RWPE1 (cell line): ENCODE measurements around the gene TAB2.

Experiments used
- CTCF ChIA-PET: fragments of 350-600 bp; sonication (Branson Sonifier 250); formaldehyde crosslinking; extraction: SDS; loops from one replicate; lab custom pipeline; 2021; lab: Yijun Ruan, JAX
- POLR2A ChIA-PET: fragments of 400-600 bp; formaldehyde crosslinking; extraction: SDS; loops from one replicate; lab custom pipeline; 2020; ENCODE audit warnings: antibody characterized with exemption; ENCODE audit not compliant: low non-redundant PET; lab: Yijun Ruan, JAX
- DNase-seq: peaks from one replicate; pipeline ENCODE4 v3.0.0; 2012; ENCODE audit warnings: low spot score
- H3K27ac ChIP-seq: fragments of 450-650 bp; 2 replicates; pipeline ENCODE4 v1.5.1; 2017
- TF ChIP-seq, protein P1 (sequence below): fragments of 450-650 bp; conservative IDR thresholded peaks from 2 replicates; pipeline ENCODE4 v1.5.1; 2017; ENCODE audit warnings: low read depth, mild to moderate bottlenecking

TAB2 gene

DNA sequence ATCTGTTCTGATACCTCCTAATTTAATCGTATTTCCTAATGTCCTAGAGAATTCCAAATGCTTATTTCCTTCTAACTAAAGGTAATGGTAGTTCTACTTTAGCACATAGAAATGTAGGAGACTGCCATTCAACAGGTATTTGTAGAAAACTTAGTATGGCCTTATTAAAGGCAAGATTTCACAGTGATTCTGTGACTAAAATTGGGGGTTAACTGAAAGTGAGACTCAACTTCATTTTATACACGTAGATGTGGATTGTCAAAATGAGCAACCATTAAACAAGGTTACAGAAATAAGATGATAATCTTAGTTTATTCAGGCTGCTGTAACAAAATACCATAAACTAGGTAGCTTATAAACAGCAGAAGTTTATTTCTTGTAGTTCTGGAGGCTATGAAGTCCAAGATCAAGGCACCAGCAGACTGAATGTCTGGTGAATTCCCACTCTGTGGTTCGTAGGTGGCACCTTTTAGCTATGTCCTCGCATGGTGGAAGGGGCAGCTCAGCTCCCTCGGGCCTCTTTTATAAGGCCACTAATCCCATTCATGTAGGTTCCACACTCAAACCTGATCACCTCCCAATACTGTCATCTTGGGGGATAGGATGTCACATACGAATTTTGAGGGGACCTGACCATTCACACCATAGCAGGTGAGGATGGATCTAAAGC lies 38.7 kb downstream of the TAB2 start:
- CTCF ChIA-PET = interaction anchor here (0.6 kb wide), 1 partner anchor 79 kb away, joined by 3 read pairs; no protein-coding TSS in a partner anchor

DNA sequence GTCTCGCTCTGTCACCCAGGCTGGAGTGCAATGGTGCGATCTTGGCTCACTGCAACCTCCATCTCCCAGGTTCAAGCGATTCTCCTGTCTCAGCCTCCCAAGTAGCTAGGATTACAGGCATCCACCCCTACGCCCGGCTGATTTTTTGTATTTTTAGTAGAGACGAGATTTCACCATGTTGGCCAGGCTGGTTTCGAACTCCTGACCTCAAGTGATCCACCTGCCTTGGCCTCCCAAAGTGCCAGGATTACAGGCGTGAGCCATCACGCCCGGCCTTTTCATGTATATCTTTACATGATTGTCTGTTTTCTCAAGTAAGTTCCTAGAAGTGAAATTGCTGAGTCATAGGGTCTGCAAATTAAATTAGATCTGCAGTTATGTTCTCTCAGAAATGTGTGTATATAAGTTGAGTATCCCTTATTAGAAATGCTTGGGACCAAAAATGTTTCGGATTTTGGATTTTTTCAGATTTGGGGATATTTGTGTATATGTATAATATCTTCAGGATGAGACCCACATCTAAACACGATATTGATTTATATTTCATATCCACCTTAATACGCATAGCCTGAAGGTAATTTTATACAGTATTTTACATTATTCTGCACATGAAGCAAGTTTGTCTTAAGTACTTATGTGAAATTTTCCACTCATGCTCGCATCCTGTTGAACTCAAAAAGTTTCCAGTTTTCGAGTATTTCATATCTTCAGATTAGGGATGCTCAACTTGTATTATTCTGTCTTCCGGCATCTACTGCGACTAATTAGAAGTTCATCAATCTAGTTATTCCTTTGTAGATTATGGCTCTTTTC lies 40.4 kb downstream of the TAB2 start:
- no peak for DNase-seq
- H3K27ac ChIP-seq = peak overlapping the region; percentile 38; the same call in 1 of the 2 replicates
- CTCF ChIA-PET = interaction anchor here (0.7 kb wide), 1 partner anchor 95 kb away, joined by 3 read pairs; no protein-coding TSS in a partner anchor
- TF ChIP-seq, protein P1, sequence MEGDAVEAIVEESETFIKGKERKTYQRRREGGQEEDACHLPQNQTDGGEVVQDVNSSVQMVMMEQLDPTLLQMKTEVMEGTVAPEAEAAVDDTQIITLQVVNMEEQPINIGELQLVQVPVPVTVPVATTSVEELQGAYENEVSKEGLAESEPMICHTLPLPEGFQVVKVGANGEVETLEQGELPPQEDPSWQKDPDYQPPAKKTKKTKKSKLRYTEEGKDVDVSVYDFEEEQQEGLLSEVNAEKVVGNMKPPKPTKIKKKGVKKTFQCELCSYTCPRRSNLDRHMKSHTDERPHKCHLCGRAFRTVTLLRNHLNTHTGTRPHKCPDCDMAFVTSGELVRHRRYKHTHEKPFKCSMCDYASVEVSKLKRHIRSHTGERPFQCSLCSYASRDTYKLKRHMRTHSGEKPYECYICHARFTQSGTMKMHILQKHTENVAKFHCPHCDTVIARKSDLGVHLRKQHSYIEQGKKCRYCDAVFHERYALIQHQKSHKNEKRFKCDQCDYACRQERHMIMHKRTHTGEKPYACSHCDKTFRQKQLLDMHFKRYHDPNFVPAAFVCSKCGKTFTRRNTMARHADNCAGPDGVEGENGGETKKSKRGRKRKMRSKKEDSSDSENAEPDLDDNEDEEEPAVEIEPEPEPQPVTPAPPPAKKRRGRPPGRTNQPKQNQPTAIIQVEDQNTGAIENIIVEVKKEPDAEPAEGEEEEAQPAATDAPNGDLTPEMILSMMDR = no peak
- POLR2A ChIA-PET = no interaction called here

More for the DNA sequence above, 38.7 kb downstream of the TAB2 start:
- TF ChIP-seq, protein P1 = no peak
- DNase-seq = no peak
- POLR2A ChIA-PET = no interaction called here
- H3K27ac ChIP-seq = no peak overlapping the region

DNA sequence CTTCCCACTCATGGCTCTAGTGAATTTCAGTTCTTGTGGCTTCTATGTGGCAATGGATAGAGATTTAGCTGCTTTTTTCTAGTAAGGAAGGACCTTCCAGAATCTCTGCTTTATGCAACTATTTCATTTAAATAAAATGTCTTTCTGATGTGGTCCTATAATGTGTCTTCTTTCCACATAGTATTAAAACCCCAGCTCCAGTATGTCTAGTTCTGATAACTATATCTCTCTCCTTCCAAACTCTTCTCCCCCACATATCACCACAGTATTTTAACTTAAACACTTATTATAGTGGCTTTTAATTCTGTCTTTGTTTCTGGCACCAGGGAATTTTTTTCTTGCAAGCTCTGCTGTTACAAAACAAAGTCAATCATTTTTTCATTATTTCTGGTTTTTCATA lies 41.9 kb downstream of the TAB2 start:
- CTCF ChIA-PET = interaction anchor here (0.6 kb wide), 1 partner anchor 240 kb away, joined by 4 read pairs; no protein-coding TSS in a partner anchor
- H3K27ac ChIP-seq = no peak overlapping the region

DNA sequence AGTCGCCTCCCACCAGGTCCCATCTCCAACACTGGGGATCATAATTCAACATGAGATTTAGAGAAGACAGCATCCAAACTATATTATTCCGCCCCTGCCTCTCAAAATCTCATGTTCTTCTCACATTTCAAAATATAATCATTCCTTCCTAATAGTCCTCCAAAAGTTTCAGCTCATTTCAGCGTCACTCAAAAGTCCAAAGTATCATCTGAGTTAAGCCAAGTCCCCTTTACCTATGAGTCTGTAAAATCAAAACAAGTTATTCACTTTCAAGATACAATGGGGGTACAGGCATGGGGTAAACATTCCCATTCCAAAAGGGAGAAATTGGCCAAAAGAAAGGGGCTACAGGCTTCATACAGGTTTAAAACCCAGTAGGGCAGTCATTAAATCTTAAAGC lies 43.0 kb downstream of the TAB2 start:
- ChIA-PET POLR2A (no interaction called here), CTCF (no interaction called here)
- TF ChIP-seq, protein P1 = no peak
- no peak overlapping the region for H3K27ac ChIP-seq
- DNase-seq = no peak

More for the DNA sequence above, 41.9 kb downstream of the TAB2 start:
- POLR2A ChIA-PET = no interaction called here
- TF ChIP-seq, protein P1 = no peak
- no peak for DNase-seq

DNA sequence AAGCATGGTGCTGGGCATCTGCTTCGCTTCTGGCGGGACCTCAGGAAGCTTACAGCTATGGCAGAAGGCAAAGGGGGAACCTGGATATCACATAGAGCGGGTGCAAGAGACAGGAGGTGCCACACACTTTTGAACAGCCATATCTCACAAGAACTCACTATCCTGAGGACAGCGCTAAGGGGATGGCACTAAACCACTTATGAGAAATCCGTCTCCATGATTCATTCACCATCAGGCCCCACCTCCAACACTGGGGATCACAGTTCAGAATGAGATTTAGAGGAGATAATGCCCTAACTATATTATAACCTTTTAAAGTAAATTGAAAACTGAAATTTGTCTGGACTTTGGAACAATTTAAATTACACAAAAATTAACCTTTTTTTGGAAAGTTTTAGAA lies 44.8 kb downstream of the TAB2 start:
- ChIA-PET POLR2A (no interaction called here), CTCF (no interaction called here)
- peak; percentile 24 for DNase-seq
- TF ChIP-seq, protein P1 = no peak
- no peak overlapping the region for H3K27ac ChIP-seq

DNA sequence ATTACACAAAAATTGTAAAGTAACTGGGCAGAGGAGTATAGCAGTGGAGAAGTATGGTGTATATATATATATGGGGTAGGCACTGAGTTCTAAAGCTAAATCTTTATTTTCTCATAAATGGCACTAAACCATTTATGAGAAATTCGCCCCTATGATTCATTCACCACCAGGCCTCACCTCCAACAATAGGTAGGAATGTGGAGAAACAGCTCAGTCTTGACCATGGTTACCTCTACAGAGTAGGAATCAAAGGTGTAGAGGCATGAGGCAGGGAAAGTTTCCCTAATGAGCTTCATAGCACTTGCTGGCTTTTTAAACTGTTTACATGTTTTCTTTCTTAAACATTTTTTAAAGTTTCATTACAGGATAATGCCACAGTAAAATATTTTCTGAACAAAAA lies 45.6 kb downstream of the TAB2 start:
- TF ChIP-seq, protein P1 = no peak
- peak; percentile 81 for DNase-seq
- ChIA-PET CTCF (interaction anchor here (0.6 to 0.7 kb wide), 2 partner anchors 31 to 94 kb away, joined by 3 read pairs; no protein-coding TSS in a partner anchor), POLR2A (no interaction called here)
- no peak overlapping the region for H3K27ac ChIP-seq
